Muscle layer of colon (tissue), 2 donors: ENCODE measurements around the gene PPP2R2C.

Source experiments
- H3K27ac ChIP-seq: one replicate; pipeline ENCODE4 v1.7.0; 2013; ENCODE audit warnings: low read depth, mild to moderate bottlenecking, low read length, moderate library complexity
- H3K27me3 ChIP-seq, 2 donors: one replicate each; pipeline ENCODE4 v1.7.0; 2013; ENCODE audit warnings: low read length in 2 of 2, mild to moderate bottlenecking in 2 of 2; ENCODE audit not compliant: insufficient read depth in 2 of 2, control insufficient read depth in 1 of 2
- H3K36me3 ChIP-seq: one replicate; pipeline ENCODE4 v1.7.0; 2013; ENCODE audit warnings: mild to moderate bottlenecking, low read length; ENCODE audit not compliant: insufficient read depth
- H3K4me1 ChIP-seq: one replicate; pipeline ENCODE4 v1.7.0; 2013; ENCODE audit warnings: mild to moderate bottlenecking, low read length; ENCODE audit not compliant: insufficient read depth
- H3K4me3 ChIP-seq, 2 donors: one replicate each; pipeline ENCODE4 v1.7.0; 2013; ENCODE audit warnings: low read length in 2 of 2, low read depth in 1 of 2, mild to moderate bottlenecking in 1 of 2, moderate library complexity in 1 of 2
- H3K9ac ChIP-seq: one replicate; pipeline ENCODE4 v1.7.0; 2013; ENCODE audit warnings: low read length
- H3K9me3 ChIP-seq: one replicate; pipeline ENCODE4 v1.7.0; 2013; ENCODE audit warnings: mild to moderate bottlenecking, low read length
- donor health status: abdominal sarcoma.
- donor health status: Adenocarcinoma of cecum.

The PPP2R2C gene

DNA sequence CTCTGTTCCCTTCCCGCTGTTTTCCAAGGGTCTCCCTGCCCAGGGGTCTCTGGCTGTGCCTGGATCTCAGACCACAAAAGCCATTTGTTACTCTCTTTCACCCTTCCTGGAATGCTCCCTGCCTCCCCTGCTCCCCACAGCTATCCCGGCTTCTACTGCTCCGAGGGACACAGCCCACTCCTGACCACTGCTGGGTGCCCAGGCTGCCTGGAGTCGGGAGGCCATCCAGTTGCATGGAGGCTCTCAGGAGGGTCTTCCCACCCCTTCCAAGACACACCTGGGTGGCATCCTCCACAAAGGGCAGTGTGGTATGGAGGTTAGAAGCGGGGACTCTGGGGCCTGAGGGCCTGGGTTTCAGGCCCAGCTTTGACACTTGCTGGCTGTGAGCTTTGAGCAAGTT lies 101.1 kb downstream of the PPP2R2C start:
- H3K4me1 ChIP-seq, result no peaks in the 10 kb centered on the region
- no peak overlapping the region for H3K9ac ChIP-seq
- peaks cover 0 to 24% of the 10 kb centered on the region in 2 donors for H3K27me3 ChIP-seq
- H3K9me3 ChIP-seq, result no peaks in the 10 kb centered on the region
- no peak overlapping the region for H3K27ac ChIP-seq
- no peak overlapping the region for H3K4me3 ChIP-seq
- no peaks in the 10 kb centered on the region for H3K36me3 ChIP-seq

DNA sequence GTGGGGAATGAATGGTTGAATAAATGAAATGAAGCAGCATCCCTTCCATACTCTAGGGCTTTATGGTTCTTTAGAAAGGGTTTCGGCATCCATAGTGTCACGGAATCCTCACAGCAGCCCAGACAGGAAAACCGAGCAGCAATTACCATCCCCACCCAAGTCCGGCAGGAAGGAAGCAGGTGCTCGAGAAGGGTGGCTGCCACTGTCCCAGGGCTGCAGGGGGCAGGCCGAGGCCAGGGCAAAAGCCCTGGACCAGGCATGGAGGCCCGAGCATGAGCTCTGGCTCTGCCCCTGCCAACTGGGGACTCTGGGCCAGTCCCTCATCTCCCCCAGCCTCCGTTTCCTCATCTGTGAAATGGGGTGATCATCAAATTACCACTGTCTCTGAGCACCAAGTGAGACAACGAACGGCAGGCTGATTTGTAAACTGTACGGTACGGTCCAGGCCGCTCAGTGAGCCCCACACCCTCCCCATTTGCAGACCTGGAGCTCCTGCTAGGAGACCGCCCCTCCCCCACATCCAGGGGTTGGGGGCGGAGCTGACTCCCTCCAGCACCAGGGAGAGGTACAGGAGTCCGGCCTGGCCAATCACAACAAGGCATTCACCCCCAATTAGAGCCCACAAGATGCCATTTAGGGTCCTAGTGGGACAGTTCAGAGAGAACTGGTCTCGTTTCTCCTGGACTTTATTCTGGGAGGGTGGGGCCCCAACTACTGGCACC lies 102.3 kb downstream of the PPP2R2C start:
- H3K9me3 ChIP-seq, result no peaks in the 10 kb centered on the region
- no peak overlapping the region for H3K27ac ChIP-seq
- no peaks in the 10 kb centered on the region for H3K36me3 ChIP-seq
- H3K27me3 ChIP-seq, result peaks cover 0 to 24% of the 10 kb centered on the region in 2 donors
- H3K9ac ChIP-seq, result no peak overlapping the region
- no peaks in the 10 kb centered on the region for H3K4me1 ChIP-seq
- H3K4me3 ChIP-seq, result no peak overlapping the region

DNA sequence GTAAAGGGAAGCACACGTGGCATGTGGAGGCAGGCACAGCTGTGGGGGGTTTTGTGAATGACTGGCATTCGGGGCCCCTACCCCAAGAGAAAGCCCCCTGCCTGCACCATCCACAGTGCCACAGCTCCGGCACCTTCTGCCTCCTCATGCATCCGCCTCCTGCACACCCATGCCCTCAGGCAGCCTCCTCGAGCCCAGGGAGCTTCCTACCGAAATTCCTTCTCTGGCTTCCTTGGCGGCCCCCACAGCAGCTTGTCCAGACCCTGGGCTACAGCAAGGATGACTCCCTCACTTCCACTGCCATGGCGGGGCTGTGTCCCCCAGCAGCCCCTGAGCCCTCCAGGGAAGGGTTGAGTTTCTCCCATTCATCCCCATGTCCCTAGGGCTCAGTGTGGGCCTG lies 102.9 kb downstream of the PPP2R2C start:
- Histone ChIP-seq H3K27ac (no peak overlapping the region), H3K9ac (no peak overlapping the region), H3K27me3 (peaks cover 0 to 24% of the 10 kb centered on the region in 2 donors), H3K36me3 (no peaks in the 10 kb centered on the region), H3K9me3 (no peaks in the 10 kb centered on the region), H3K4me3 (no peak overlapping the region), H3K4me1 (no peaks in the 10 kb centered on the region)

DNA sequence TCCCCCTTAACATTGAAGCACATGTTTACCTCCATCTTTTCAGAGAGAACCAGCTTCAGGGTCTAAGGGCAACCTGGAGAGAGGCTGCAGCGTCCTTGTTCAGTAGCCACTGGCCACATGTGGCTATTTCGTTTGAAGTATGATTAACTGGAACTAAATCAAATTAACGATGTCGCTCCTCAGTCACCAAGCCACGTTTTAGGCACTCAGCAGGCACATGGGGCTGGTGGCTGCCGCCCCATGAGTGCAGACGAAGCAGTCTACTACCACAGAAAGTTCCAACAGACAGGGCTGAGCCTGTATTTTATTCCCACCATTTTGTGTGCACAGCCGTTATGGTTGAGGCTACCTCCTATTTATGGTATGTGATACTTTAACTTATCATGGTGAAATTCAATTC lies 103.4 kb downstream of the PPP2R2C start:
- Histone ChIP-seq H3K9ac (no peak overlapping the region), H3K4me3 (no peak overlapping the region)

DNA sequence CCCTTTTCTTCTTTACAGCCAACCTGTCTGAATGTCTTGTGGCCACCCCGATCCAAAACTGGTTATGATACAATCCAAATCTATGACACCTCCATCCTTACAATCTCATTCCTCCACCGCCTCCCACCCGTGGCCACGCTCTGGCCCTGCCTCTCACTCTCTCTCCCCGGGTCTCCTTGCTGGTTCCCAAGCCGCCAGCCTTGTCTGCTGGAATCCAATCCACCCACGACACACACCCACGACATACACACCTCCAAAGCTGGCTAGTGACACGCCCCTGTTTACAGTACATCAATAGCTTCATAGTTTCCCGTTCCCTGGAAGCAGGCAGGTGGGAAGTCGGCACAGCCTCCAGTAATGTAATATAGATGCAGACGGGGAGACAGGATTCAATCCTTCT lies 103.8 kb downstream of the PPP2R2C start:
- Histone ChIP-seq H3K9me3 (no peaks in the 10 kb centered on the region), H3K27me3 (peaks cover 0 to 24% of the 10 kb centered on the region in 2 donors), H3K4me3 (no peak overlapping the region), H3K4me1 (no peaks in the 10 kb centered on the region), H3K9ac (no peak overlapping the region), H3K27ac (no peak overlapping the region), H3K36me3 (no peaks in the 10 kb centered on the region)

More for the DNA sequence above, 103.4 kb downstream of the PPP2R2C start:
- peaks cover 0 to 24% of the 10 kb centered on the region in 2 donors for H3K27me3 ChIP-seq
- H3K36me3 ChIP-seq, result no peaks in the 10 kb centered on the region
- no peaks in the 10 kb centered on the region for H3K9me3 ChIP-seq
- H3K4me1 ChIP-seq, result no peaks in the 10 kb centered on the region
- no peak overlapping the region for H3K27ac ChIP-seq

DNA sequence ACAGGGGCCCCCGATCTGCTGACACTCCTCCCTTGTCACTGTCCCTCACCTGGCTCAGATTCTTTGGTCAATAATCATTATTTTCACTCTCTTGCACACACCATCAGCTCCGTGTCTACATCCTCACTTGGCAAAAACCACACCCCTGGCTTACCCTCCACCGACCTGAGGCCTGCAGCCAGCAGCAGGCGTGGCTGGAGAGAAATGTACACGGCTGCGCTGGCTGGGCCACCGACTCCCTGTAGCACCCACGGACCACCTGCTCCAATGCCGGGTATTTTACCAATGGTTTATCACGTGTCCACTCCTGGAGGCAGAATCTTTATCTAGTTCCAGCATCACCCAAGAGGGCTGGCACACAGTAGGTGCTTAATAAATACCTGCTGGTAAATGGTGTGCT lies 104.3 kb downstream of the PPP2R2C start:
- Histone ChIP-seq H3K27ac (no peak overlapping the region), H3K27me3 (peaks cover 0 to 24% of the 10 kb centered on the region in 2 donors), H3K4me3 (no peak overlapping the region)

DNA sequence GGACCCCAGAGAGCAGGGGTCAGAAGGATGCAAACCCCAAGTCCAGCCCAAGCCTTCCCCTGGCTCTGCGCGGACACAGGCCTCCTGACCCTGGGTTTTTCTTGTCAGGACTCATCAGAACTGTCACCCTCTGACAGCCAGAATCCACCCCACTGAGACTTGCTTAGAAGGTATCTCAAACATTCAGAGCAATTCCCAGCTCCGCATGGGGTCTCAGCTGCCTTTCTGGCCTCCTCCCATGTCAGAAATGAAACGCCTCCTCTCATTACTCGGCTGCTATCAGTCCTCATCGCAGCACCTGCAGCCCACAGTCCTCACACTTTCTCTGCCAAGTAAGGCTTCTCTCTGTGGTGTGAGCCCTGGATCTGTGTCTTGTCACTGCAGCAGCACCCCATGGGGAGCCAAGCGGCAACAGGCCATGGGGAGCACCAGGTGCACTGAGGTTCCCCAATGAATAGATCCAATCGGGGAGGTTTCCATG lies 105.0 kb downstream of the PPP2R2C start:
- Histone ChIP-seq H3K27ac (no peak overlapping the region), H3K4me1 (no peaks in the 10 kb centered on the region), H3K4me3 (no peak overlapping the region), H3K9ac (no peak overlapping the region), H3K36me3 (no peaks in the 10 kb centered on the region), H3K27me3 (peaks cover 0 to 24% of the 10 kb centered on the region in 2 donors), H3K9me3 (no peaks in the 10 kb centered on the region)

More for the DNA sequence above, 104.3 kb downstream of the PPP2R2C start:
- Histone ChIP-seq H3K9me3 (no peaks in the 10 kb centered on the region), H3K4me1 (no peaks in the 10 kb centered on the region), H3K36me3 (no peaks in the 10 kb centered on the region), H3K9ac (no peak overlapping the region)

DNA sequence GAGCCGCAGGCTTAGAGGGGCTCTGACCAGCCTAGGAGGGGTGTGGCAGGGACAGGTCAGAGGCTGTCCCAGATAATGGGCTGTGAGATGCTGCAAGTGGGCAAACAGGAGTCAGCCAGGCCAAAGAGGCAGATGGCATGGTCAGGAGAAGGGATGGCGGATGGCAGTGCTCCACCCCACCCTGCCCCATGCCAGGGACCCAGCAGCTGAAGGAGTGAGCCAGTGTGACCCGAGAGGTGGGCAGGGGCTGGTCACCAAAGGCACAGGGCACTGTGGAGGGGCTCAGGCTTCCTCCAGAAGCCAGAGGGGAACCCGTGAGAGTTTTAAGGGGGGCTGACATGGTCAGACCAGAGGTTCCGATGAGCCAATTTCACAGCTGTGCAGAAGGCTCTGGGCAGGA lies 105.8 kb downstream of the PPP2R2C start:
- no peak overlapping the region for H3K9ac ChIP-seq
- no peak overlapping the region for H3K4me3 ChIP-seq
- no peak overlapping the region for H3K27ac ChIP-seq
- H3K36me3 ChIP-seq, result no peaks in the 10 kb centered on the region
- no peaks in the 10 kb centered on the region for H3K4me1 ChIP-seq
- peaks cover 0 to 24% of the 10 kb centered on the region in 2 donors for H3K27me3 ChIP-seq
- no peaks in the 10 kb centered on the region for H3K9me3 ChIP-seq

DNA sequence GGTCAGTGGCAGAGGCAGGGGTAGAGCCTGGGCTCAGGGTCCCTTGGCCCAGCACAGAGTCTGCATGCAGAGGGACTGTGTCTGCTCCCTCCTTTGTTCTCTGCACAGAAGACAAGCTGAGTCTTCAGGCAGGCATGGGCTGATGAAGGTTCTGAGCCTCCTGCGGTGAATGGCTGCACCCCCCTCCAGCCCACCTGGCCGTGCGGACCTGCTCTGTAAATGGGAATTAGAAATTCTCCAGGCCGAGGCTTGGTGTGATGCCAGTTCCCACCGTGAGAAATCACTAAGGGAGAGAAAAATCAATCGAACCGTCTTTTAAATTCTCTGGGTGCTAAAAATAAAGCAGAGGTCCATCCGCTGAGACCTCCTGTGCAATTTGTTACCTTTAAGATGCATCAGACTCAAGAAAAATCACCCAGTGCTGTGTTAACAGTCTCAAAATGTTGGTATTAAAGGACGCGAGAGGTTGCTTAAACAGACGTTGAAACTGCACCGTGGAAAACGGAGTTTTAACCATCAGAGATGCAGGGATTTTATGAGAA lies 106.8 kb downstream of the PPP2R2C start:
- Histone ChIP-seq H3K27ac (no peak overlapping the region), H3K9me3 (no peaks in the 10 kb centered on the region), H3K4me3 (no peak overlapping the region), H3K27me3 (peaks cover 0 to 24% of the 10 kb centered on the region in 2 donors), H3K36me3 (no peaks in the 10 kb centered on the region), H3K9ac (no peak overlapping the region), H3K4me1 (no peaks in the 10 kb centered on the region)

DNA sequence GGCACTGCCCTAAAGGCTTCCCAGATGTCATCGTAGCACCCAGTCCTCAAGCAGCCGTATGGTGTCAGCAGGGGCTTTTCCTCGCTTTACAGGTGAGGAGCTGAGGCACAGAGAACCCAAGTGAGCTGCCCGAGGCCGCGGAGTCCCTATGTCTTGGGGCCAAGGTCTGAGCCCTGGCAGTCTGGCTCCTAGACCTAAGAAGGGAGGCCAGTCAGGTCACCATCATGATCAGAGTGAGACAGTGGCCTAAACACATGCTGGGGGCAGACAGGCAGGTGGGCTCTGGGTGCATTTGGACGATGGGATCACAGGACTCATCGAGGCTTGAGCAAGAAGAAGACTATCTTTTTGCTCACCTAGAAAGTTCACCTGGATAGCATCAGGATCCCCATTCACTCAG lies 107.8 kb downstream of the PPP2R2C start:
- no peak overlapping the region for H3K27ac ChIP-seq
- no peak overlapping the region for H3K9ac ChIP-seq
- H3K4me1 ChIP-seq, result no peaks in the 10 kb centered on the region
- no peaks in the 10 kb centered on the region for H3K36me3 ChIP-seq
- no peaks in the 10 kb centered on the region for H3K9me3 ChIP-seq
- H3K4me3 ChIP-seq, result no peak overlapping the region
- peaks cover 0 to 15% of the 10 kb centered on the region in 2 donors for H3K27me3 ChIP-seq

DNA sequence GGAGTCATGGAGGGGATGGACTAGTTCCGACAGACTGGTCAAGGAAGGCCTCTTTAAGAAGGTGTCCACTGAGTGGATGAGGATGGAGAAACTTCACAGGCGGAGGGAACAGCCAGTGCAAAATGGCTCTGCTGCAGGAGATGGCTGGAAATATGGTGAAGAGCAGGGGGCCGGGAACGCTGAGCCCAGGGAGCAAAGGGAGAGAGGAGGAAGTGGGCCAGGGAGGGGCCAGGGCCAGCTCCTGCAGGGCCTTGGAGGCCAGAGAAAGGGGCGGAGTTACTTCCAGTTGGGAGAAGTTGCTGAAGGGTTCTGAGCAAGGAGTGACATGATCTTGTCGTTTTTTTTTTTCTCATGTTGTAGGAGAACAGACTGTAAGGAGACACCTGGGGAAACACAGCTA lies 108.3 kb downstream of the PPP2R2C start:
- Histone ChIP-seq H3K4me1 (no peaks in the 10 kb centered on the region), H3K27ac (no peak overlapping the region), H3K27me3 (peaks cover 0 to 13% of the 10 kb centered on the region in 2 donors), H3K4me3 (no peak overlapping the region), H3K9me3 (no peaks in the 10 kb centered on the region), H3K36me3 (no peaks in the 10 kb centered on the region), H3K9ac (no peak overlapping the region)

DNA sequence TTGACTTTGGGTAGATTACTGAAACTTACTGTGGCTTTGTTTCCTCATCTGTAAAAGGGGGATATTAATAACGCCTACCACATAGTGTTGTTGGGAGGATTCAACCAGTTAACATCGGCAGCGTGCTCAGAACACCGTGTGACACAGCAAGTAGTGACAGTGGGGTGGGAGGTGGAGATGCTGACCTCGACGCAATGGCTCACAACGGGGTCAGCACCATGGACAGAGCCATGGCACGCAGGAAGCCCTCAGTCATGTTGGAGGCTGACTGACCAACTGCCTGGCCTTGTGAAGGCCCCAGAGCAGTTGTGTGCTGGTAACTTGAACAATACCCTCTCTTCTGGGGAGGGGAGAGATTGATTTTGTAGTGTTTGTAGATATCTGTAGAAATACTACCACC lies 109.5 kb downstream of the PPP2R2C start:
- Histone ChIP-seq H3K9ac (no peak overlapping the region), H3K4me1 (no peaks in the 10 kb centered on the region), H3K27me3 (peaks cover 0 to 5% of the 10 kb centered on the region in 2 donors), H3K4me3 (no peak overlapping the region), H3K9me3 (no peaks in the 10 kb centered on the region), H3K36me3 (no peaks in the 10 kb centered on the region), H3K27ac (no peak overlapping the region)
